NT2/D1 (cell line): Measurements from ENCODE around the gene SLX4.

ENCODE experiments used
- SUZ12 ChIP-seq: IDR thresholded peaks from 2 replicates; pipeline ENCODE4 v1.6.1; 2011; ENCODE audit not compliant: insufficient read length, insufficient read depth; ENCODE audit errors: extremely low read depth
- YY1 ChIP-seq: IDR thresholded peaks from 2 replicates; pipeline ENCODE4 v1.6.1; 2011; ENCODE audit not compliant: insufficient read length, insufficient read depth
- ZNF274 ChIP-seq: IDR thresholded peaks from 2 replicates; pipeline ENCODE4 v1.6.1; 2011; ENCODE audit warnings: mild to moderate bottlenecking, low read depth, low read length

GRCh38 chr16:3591436-3591803 lies 20.0 kb downstream of the SLX4 start:
- TF ChIP-seq ZNF274, result no peak
- no peak for TF ChIP-seq SUZ12
- TF ChIP-seq YY1, result no peak
